H1 (cell line): ENCODE results near the gene TLE5. TPM values are rescaled to one million over a fixed set of nuclear protein-coding genes. Genes with fewer than 3 reads are reported as not detected.

Experiments
- ASH2L ChIP-seq: fragments of 200-600, 300-600 bp; sonication (generic); IDR thresholded peaks from one replicate; pipeline ENCODE4 v1.7.1; 2017; ENCODE audit warnings: low read length
- BCL11A ChIP-seq, 2 experiments: IDR thresholded peaks; one replicate each; pipeline ENCODE4 v1.6.1; 2011; ENCODE audit warnings: low read depth in 2 of 2, low read length in 2 of 2, mild to moderate bottlenecking in 2 of 2
- CHD2 ChIP-seq: IDR thresholded peaks from 2 replicates; pipeline ENCODE4 v1.6.1; 2012; ENCODE audit warnings: low read length, improper control_type of control experiment
- EZH2 ChIP-seq: fragments of 200-600 bp; sonication (generic); IDR thresholded peaks from 2 replicates; pipeline ENCODE4 v1.7.1; 2012; ENCODE audit warnings: low read depth, mild to moderate bottlenecking, moderate library complexity, low read length, inconsistent platforms; ENCODE audit not compliant: severe bottlenecking
- GTF2F1 ChIP-seq: IDR thresholded peaks from 2 replicates; pipeline ENCODE4 v1.6.1; 2012; ENCODE audit warnings: low read depth, low read length, improper control_type of control experiment, borderline replicate concordance
- KDM4A ChIP-seq: IDR thresholded peaks from one replicate; pipeline ENCODE4 v1.7.1; 2012; ENCODE audit warnings: low read depth, mild to moderate bottlenecking, moderate library complexity, low read length, inconsistent platforms; ENCODE audit not compliant: severe bottlenecking
- MAFK ChIP-seq: IDR thresholded peaks from 2 replicates; pipeline ENCODE4 v1.6.1; 2012; ENCODE audit warnings: low read depth, mild to moderate bottlenecking, improper control_type of control experiment, low read length
- POLR2A ChIP-seq, 2 experiments: IDR thresholded peaks; 1 replicate in 1 of 2; 2 replicates in 1 of 2; pipeline ENCODE4 v1.6.1; 2011; ENCODE audit warnings: low read depth in 2 of 2, low read length in 2 of 2, mild to moderate bottlenecking in 2 of 2; ENCODE audit errors: control extremely low read depth in 1 of 2
- SAP30 ChIP-seq: fragments of 300-600 bp; sonication (generic); IDR thresholded peaks from 2 replicates; pipeline ENCODE4 v1.7.1; 2012; ENCODE audit warnings: low read length, moderate library complexity, mild to moderate bottlenecking, inconsistent platforms; ENCODE audit not compliant: insufficient read depth, insufficient replicate concordance
- TAF7 ChIP-seq: optimal IDR thresholded peaks from 2 replicates; pipeline ENCODE3; 2011; ENCODE audit warnings: low read depth, mild to moderate bottlenecking, inconsistent platforms, low read length, moderate library complexity, borderline replicate concordance
- TEAD4 ChIP-seq: IDR thresholded peaks from 2 replicates; pipeline ENCODE4 v1.6.1; 2012; ENCODE audit warnings: low read depth, low read length, inconsistent platforms, mixed read lengths
- YY1 ChIP-seq: IDR thresholded peaks from 2 replicates; pipeline ENCODE4 v1.6.1; 2011; ENCODE audit warnings: low read depth, mild to moderate bottlenecking, low read length
- polyA plus RNA-seq, 7 experiments: library from polyadenylated mRNA; depleted of rRNA in 3 of 7; stranded (reverse) in 5 of 7; unstranded in 2 of 7; fragments of >200 nt in 5 of 7; fragments of 200-250 nt in 2 of 7; gene quantifications; 1 replicate in 5 of 7; 2 replicates in 1 of 7; 4 replicates in 1 of 7; pipeline versions ENCODE4 v1.2.1 to v1.2.3, GENCODE V29; 2011 to 2013; ENCODE audit warnings: missing spikeins in 2 of 7, mixed read lengths in 2 of 7
- total RNA-seq: library from RNA; stranded (reverse); fragmentation: NEBNext Ultra II Directional; extraction: Animal tissue kit (Norgen Biotek cat#: 25700); gene quantifications from 2 replicates; pipeline ENCODE4 v1.2.1, GENCODE V29; 2021
- TF ChIP-seq, protein P1 (sequence below): fragments of 300-600 bp; sonication (generic); IDR thresholded peaks from 2 replicates; pipeline ENCODE4 v1.7.1; 2012; ENCODE audit warnings: low read length, moderate library complexity, mild to moderate bottlenecking, inconsistent platforms; ENCODE audit not compliant: insufficient replicate concordance

TLE5 gene
- total and polyA plus RNA-seq, 2 of the 8 experiments (the other 6 are each of a cell fraction or from before 2014, with no cell fraction given), result 187 to 285 TPM

DNA sequence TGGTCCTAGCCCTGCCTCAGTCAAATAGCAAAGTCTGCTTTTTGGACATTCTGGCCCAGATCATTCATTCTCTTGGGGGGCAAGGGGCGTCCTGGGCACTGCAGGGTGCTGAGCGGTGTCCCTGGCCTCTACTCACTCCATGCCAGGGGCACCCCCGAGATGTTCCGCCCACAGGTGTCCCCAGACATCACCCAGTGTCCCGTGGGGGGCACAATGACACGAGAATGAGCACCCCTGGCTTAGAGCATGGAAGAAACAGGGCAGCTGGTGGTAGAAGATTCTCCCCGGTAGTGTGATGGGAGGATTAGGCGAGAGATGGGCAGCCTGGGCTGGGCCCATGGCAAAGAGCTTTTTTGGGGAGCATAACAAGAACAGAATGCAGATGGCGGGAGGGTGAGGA lies 5.3 kb upstream of the TLE5 start (continued):
- TF ChIP-seq, protein P1, sequence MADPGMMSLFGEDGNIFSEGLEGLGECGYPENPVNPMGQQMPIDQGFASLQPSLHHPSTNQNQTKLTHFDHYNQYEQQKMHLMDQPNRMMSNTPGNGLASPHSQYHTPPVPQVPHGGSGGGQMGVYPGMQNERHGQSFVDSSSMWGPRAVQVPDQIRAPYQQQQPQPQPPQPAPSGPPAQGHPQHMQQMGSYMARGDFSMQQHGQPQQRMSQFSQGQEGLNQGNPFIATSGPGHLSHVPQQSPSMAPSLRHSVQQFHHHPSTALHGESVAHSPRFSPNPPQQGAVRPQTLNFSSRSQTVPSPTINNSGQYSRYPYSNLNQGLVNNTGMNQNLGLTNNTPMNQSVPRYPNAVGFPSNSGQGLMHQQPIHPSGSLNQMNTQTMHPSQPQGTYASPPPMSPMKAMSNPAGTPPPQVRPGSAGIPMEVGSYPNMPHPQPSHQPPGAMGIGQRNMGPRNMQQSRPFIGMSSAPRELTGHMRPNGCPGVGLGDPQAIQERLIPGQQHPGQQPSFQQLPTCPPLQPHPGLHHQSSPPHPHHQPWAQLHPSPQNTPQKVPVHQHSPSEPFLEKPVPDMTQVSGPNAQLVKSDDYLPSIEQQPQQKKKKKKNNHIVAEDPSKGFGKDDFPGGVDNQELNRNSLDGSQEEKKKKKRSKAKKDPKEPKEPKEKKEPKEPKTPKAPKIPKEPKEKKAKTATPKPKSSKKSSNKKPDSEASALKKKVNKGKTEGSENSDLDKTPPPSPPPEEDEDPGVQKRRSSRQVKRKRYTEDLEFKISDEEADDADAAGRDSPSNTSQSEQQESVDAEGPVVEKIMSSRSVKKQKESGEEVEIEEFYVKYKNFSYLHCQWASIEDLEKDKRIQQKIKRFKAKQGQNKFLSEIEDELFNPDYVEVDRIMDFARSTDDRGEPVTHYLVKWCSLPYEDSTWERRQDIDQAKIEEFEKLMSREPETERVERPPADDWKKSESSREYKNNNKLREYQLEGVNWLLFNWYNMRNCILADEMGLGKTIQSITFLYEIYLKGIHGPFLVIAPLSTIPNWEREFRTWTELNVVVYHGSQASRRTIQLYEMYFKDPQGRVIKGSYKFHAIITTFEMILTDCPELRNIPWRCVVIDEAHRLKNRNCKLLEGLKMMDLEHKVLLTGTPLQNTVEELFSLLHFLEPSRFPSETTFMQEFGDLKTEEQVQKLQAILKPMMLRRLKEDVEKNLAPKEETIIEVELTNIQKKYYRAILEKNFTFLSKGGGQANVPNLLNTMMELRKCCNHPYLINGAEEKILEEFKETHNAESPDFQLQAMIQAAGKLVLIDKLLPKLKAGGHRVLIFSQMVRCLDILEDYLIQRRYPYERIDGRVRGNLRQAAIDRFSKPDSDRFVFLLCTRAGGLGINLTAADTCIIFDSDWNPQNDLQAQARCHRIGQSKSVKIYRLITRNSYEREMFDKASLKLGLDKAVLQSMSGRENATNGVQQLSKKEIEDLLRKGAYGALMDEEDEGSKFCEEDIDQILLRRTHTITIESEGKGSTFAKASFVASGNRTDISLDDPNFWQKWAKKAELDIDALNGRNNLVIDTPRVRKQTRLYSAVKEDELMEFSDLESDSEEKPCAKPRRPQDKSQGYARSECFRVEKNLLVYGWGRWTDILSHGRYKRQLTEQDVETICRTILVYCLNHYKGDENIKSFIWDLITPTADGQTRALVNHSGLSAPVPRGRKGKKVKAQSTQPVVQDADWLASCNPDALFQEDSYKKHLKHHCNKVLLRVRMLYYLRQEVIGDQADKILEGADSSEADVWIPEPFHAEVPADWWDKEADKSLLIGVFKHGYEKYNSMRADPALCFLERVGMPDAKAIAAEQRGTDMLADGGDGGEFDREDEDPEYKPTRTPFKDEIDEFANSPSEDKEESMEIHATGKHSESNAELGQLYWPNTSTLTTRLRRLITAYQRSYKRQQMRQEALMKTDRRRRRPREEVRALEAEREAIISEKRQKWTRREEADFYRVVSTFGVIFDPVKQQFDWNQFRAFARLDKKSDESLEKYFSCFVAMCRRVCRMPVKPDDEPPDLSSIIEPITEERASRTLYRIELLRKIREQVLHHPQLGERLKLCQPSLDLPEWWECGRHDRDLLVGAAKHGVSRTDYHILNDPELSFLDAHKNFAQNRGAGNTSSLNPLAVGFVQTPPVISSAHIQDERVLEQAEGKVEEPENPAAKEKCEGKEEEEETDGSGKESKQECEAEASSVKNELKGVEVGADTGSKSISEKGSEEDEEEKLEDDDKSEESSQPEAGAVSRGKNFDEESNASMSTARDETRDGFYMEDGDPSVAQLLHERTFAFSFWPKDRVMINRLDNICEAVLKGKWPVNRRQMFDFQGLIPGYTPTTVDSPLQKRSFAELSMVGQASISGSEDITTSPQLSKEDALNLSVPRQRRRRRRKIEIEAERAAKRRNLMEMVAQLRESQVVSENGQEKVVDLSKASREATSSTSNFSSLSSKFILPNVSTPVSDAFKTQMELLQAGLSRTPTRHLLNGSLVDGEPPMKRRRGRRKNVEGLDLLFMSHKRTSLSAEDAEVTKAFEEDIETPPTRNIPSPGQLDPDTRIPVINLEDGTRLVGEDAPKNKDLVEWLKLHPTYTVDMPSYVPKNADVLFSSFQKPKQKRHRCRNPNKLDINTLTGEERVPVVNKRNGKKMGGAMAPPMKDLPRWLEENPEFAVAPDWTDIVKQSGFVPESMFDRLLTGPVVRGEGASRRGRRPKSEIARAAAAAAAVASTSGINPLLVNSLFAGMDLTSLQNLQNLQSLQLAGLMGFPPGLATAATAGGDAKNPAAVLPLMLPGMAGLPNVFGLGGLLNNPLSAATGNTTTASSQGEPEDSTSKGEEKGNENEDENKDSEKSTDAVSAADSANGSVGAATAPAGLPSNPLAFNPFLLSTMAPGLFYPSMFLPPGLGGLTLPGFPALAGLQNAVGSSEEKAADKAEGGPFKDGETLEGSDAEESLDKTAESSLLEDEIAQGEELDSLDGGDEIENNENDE, result no peak
- no peak for TF ChIP-seq BCL11A (IDR thresholded peaks at IDR 0.05; ENCODE audit: low read depth in 2 of 2, low read length in 2 of 2)
- no peak for TF ChIP-seq SAP30
- no peak for TF ChIP-seq TAF7
- no peak for TF ChIP-seq MAFK
- TF ChIP-seq CHD2, result no peak
- TF ChIP-seq POLR2A (IDR thresholded peaks at IDR 0.05; ENCODE audit: control extremely low read depth in 1 of 2, low read depth in 2 of 2, low read length in 2 of 2), result no peak
- TF ChIP-seq ASH2L, result no peak
- TF ChIP-seq TEAD4, result no peak
- no peak for TF ChIP-seq GTF2F1
- no peak for TF ChIP-seq YY1
- TF ChIP-seq KDM4A, result no peak
- TF ChIP-seq EZH2, result no peak
